SK-N-SH treated with all-trans-retinoic acid at 6 μM for 48 hours (cell line): ENCODE results near the gene MRPL12.

ENCODE experiments used
- ATAC-seq: fragments of 200-7000 bp; cut with Tn5 transposase; 3 replicates; pipeline ENCODE4 v1.9.1; 2020; ENCODE audit warnings: mild to moderate bottlenecking, moderate library complexity
- BACH2 ChIP-seq: fragments of 250-450 bp; sonication (Bioruptor Pico); IDR thresholded peaks from 2 replicates; pipeline ENCODE4 v1.9.0; 2021; ENCODE audit warnings: mild to moderate bottlenecking, borderline replicate concordance
- CREB5 ChIP-seq: fragments of 250-450 bp; sonication (Bioruptor Pico); IDR thresholded peaks from 2 replicates; pipeline ENCODE4 v1.5.1; 2020; ENCODE audit warnings: low read depth, mild to moderate bottlenecking, moderate library complexity
- CSDC2 ChIP-seq: fragments of 250-450 bp; sonication (Bioruptor Pico); IDR thresholded peaks from 2 replicates; pipeline ENCODE4 v1.5.0; 2020; ENCODE audit warnings: mild to moderate bottlenecking, moderate library complexity
- CSRNP3 ChIP-seq: fragments of 250-450 bp; sonication (Bioruptor Pico); IDR thresholded peaks from 2 replicates; pipeline ENCODE4 v1.5.1; 2021; ENCODE audit warnings: mild to moderate bottlenecking, moderate library complexity
- ESRRG ChIP-seq: fragments of 250-450 bp; sonication (Bioruptor Pico); IDR thresholded peaks from 2 replicates; pipeline ENCODE4 v1.6.1; 2021; ENCODE audit warnings: mild to moderate bottlenecking
- GLIS3 ChIP-seq: fragments of 250-450 bp; sonication (Bioruptor Pico); IDR thresholded peaks from 2 replicates; pipeline ENCODE4 v1.5.0; 2020; ENCODE audit warnings: mild to moderate bottlenecking, moderate library complexity
- ISL1 ChIP-seq: fragments of 250-450 bp; sonication (Bioruptor Pico); IDR thresholded peaks from 2 replicates; pipeline ENCODE4 v2.1.2; 2022; ENCODE audit warnings: mild to moderate bottlenecking, moderate library complexity
- OSR1 ChIP-seq: fragments of 250-450 bp; sonication (Bioruptor Pico); IDR thresholded peaks from 2 replicates; pipeline ENCODE4 v1.8.0; 2022; ENCODE audit warnings: moderate library complexity, mild to moderate bottlenecking, inconsistent platforms
- PPARA ChIP-seq: fragments of 250-450 bp; sonication (Bioruptor Pico); IDR thresholded peaks from 2 replicates; pipeline ENCODE4 v1.5.0; 2020; ENCODE audit warnings: mild to moderate bottlenecking, borderline replicate concordance
- RARB ChIP-seq: fragments of 250-450 bp; sonication (Bioruptor Pico); IDR thresholded peaks from 2 replicates; pipeline ENCODE4 v1.8.0; 2021; ENCODE audit warnings: mild to moderate bottlenecking, moderate library complexity
- SNAI2 ChIP-seq: fragments of 250-450 bp; sonication (Bioruptor Pico); IDR thresholded peaks from 2 replicates; pipeline ENCODE4 v1.5.0; 2020; ENCODE audit warnings: mild to moderate bottlenecking, moderate library complexity
- TOX ChIP-seq: fragments of 250-450 bp; sonication (Bioruptor Pico); IDR thresholded peaks from 2 replicates; pipeline ENCODE4 v1.8.0; 2021; ENCODE audit warnings: mild to moderate bottlenecking, moderate library complexity, borderline replicate concordance
- ZC3H10 ChIP-seq: fragments of 250-450 bp; sonication (Bioruptor Pico); IDR thresholded peaks from 2 replicates; pipeline ENCODE4 v1.5.1; 2021; ENCODE audit warnings: mild to moderate bottlenecking, moderate library complexity
- ZFP30 ChIP-seq: fragments of 450-650 bp; formaldehyde crosslinking; IDR thresholded peaks from 2 replicates; pipeline ENCODE4 v1.5.0; 2022; ENCODE audit warnings: mild to moderate bottlenecking, moderate library complexity
- ZNF565 ChIP-seq: fragments of 450-650 bp; formaldehyde crosslinking; conservative IDR thresholded peaks from 2 replicates; pipeline ENCODE4 v1.5.0; 2020; ENCODE audit warnings: low read depth, mild to moderate bottlenecking, moderate library complexity
- ZNF70 ChIP-seq: fragments of 450-650 bp; formaldehyde crosslinking; IDR thresholded peaks from 2 replicates; pipeline ENCODE4 v1.5.0; 2020; ENCODE audit warnings: mild to moderate bottlenecking, moderate library complexity
- ZNF8 ChIP-seq: fragments of 450-650 bp; formaldehyde crosslinking; IDR thresholded peaks from 2 replicates; pipeline ENCODE4 v1.5.0; 2020; ENCODE audit warnings: mild to moderate bottlenecking, moderate library complexity
- TF ChIP-seq, protein P1 (sequence below): fragments of 250-450 bp; sonication (Bioruptor Pico); IDR thresholded peaks from 2 replicates; pipeline ENCODE4 v1.5.0; 2020; ENCODE audit warnings: mild to moderate bottlenecking, moderate library complexity
- TF ChIP-seq, protein P2 (sequence below): fragments of 250-450 bp; sonication (Bioruptor Pico); IDR thresholded peaks from 2 replicates; pipeline ENCODE4 v1.8.0; 2020; ENCODE audit warnings: mild to moderate bottlenecking, moderate library complexity, borderline replicate concordance
- TF ChIP-seq, protein P3 (sequence below): fragments of 250-450 bp; sonication (Bioruptor Pico); IDR thresholded peaks from 2 replicates; pipeline ENCODE4 v1.8.0; 2021; ENCODE audit warnings: low read depth, mild to moderate bottlenecking, moderate library complexity, borderline replicate concordance

Gene MRPL12

DNA sequence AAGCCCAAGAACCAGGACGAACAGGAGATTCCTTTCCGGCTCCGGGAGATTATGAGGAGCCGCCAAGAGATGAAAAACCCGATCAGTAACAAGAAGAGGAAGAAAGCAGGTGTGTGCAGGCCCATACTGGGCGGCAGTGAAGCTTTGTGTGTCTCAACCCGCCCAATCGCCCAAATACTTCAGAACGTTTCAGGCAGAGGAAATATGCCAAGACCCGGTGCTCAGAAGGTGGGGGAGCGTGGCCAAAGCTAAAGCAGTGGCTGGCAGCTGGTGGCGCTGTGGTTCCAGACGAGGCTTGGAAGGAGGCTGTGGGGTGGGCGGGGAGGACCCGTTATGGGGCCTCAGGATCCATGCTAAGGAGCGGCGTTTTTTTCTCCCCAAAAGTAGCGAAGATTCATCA lies 35.4 kb upstream of the MRPL12 start:
- TF ChIP-seq ZC3H10 (CRISPR knock-in tag) (no peak), SNAI2 (CRISPR knock-in tag) (no peak), GLIS3 (CRISPR knock-in tag) (no peak), ZNF565 (CRISPR knock-in tag) (no peak), CSRNP3 (CRISPR knock-in tag) (no peak), ZNF70 (CRISPR knock-in tag) (no peak), BACH2 (no peak)
- TF ChIP-seq, protein P1, sequence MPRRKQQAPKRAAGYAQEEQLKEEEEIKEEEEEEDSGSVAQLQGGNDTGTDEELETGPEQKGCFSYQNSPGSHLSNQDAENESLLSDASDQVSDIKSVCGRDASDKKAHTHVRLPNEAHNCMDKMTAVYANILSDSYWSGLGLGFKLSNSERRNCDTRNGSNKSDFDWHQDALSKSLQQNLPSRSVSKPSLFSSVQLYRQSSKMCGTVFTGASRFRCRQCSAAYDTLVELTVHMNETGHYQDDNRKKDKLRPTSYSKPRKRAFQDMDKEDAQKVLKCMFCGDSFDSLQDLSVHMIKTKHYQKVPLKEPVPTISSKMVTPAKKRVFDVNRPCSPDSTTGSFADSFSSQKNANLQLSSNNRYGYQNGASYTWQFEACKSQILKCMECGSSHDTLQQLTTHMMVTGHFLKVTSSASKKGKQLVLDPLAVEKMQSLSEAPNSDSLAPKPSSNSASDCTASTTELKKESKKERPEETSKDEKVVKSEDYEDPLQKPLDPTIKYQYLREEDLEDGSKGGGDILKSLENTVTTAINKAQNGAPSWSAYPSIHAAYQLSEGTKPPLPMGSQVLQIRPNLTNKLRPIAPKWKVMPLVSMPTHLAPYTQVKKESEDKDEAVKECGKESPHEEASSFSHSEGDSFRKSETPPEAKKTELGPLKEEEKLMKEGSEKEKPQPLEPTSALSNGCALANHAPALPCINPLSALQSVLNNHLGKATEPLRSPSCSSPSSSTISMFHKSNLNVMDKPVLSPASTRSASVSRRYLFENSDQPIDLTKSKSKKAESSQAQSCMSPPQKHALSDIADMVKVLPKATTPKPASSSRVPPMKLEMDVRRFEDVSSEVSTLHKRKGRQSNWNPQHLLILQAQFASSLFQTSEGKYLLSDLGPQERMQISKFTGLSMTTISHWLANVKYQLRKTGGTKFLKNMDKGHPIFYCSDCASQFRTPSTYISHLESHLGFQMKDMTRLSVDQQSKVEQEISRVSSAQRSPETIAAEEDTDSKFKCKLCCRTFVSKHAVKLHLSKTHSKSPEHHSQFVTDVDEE = no peak
- no peak for ATAC-seq

GRCh38 chr17:81672504-81672903 lies 30.7 kb upstream of the MRPL12 start:
- TF ChIP-seq SNAI2 (CRISPR knock-in tag) = no peak
- TF ChIP-seq ZFP30 (CRISPR knock-in tag) = no peak
- no peak for TF ChIP-seq RARB (CRISPR knock-in tag)
- no peak for TF ChIP-seq GLIS3 (CRISPR knock-in tag)
- TF ChIP-seq ZNF70 (CRISPR knock-in tag) = no peak
- TF ChIP-seq, protein P2, sequence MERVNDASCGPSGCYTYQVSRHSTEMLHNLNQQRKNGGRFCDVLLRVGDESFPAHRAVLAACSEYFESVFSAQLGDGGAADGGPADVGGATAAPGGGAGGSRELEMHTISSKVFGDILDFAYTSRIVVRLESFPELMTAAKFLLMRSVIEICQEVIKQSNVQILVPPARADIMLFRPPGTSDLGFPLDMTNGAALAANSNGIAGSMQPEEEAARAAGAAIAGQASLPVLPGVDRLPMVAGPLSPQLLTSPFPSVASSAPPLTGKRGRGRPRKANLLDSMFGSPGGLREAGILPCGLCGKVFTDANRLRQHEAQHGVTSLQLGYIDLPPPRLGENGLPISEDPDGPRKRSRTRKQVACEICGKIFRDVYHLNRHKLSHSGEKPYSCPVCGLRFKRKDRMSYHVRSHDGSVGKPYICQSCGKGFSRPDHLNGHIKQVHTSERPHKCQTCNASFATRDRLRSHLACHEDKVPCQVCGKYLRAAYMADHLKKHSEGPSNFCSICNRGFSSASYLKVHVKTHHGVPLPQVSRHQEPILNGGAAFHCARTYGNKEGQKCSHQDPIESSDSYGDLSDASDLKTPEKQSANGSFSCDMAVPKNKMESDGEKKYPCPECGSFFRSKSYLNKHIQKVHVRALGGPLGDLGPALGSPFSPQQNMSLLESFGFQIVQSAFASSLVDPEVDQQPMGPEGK = no peak
- TF ChIP-seq ESRRG (CRISPR knock-in tag) = no peak
- TF ChIP-seq, protein P3, sequence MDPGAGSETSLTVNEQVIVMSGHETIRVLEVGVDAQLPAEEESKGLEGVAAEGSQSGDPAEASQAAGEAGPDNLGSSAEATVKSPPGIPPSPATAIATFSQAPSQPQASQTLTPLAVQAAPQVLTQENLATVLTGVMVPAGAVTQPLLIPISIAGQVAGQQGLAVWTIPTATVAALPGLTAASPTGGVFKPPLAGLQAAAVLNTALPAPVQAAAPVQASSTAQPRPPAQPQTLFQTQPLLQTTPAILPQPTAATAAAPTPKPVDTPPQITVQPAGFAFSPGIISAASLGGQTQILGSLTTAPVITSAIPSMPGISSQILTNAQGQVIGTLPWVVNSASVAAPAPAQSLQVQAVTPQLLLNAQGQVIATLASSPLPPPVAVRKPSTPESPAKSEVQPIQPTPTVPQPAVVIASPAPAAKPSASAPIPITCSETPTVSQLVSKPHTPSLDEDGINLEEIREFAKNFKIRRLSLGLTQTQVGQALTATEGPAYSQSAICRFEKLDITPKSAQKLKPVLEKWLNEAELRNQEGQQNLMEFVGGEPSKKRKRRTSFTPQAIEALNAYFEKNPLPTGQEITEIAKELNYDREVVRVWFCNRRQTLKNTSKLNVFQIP = no peak
- TF ChIP-seq ZC3H10 (CRISPR knock-in tag) = no peak
- no peak for TF ChIP-seq ISL1
- TF ChIP-seq PPARA (CRISPR knock-in tag) = no peak
- no peak for TF ChIP-seq CREB5 (CRISPR knock-in tag)
- no peak for TF ChIP-seq CSDC2
- TF ChIP-seq CSRNP3 (CRISPR knock-in tag) = no peak
- TF ChIP-seq ZNF8 (CRISPR knock-in tag) = no peak
- no peak for TF ChIP-seq OSR1
- no peak for TF ChIP-seq BACH2
- ATAC-seq = no peak

GRCh38 chr17:81672954-81673353 lies 30.2 kb upstream of the MRPL12 start:
- ATAC-seq = no peak
- TF ChIP-seq CREB5 (CRISPR knock-in tag) = no peak
- no peak for TF ChIP-seq TOX
- TF ChIP-seq, protein P2 = no peak
- TF ChIP-seq CSRNP3 (CRISPR knock-in tag) = no peak
- TF ChIP-seq ZNF70 (CRISPR knock-in tag) = no peak
- no peak for TF ChIP-seq CSDC2
